AG09319 (cell line): ENCODE data around the gene HOXA4.

ENCODE experiments used
- DNase-seq: peaks from one replicate; pipeline ENCODE4 v3.0.0-alpha.2; 2010; ENCODE audit warnings: low read depth; ENCODE audit errors: extremely low read depth
- TF ChIP-seq, protein P1 (sequence below): IDR thresholded peaks from 2 replicates; pipeline ENCODE4 v1.5.1; 2011; ENCODE audit warnings: low read depth, mild to moderate bottlenecking, inconsistent platforms, low read length, moderate library complexity

Gene HOXA4

GRCh38 chr7:27103489-27104226 lies 26.9 kb downstream of the HOXA4 start:
- TF ChIP-seq, protein P1, sequence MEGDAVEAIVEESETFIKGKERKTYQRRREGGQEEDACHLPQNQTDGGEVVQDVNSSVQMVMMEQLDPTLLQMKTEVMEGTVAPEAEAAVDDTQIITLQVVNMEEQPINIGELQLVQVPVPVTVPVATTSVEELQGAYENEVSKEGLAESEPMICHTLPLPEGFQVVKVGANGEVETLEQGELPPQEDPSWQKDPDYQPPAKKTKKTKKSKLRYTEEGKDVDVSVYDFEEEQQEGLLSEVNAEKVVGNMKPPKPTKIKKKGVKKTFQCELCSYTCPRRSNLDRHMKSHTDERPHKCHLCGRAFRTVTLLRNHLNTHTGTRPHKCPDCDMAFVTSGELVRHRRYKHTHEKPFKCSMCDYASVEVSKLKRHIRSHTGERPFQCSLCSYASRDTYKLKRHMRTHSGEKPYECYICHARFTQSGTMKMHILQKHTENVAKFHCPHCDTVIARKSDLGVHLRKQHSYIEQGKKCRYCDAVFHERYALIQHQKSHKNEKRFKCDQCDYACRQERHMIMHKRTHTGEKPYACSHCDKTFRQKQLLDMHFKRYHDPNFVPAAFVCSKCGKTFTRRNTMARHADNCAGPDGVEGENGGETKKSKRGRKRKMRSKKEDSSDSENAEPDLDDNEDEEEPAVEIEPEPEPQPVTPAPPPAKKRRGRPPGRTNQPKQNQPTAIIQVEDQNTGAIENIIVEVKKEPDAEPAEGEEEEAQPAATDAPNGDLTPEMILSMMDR, result no peak
- DNase-seq, result no peak

GRCh38 chr7:27102581-27103442 lies 27.7 kb downstream of the HOXA4 start, which contains the start of gene HOXA2:
HOXA2 (minus strand) TSS chr7:27102683; CDS start chr7:27102500, 183 bp downstream.
- no peak for DNase-seq
- TF ChIP-seq, protein P1, result no peak

- TF ChIP-seq, protein P1, result no peak
- DNase-seq, result no peak
Observed at GRCh38 chr7:27101957-27102580, 28.5 kb downstream of the HOXA4 start.

- no peak for DNase-seq
- TF ChIP-seq, protein P1, result no peak
Observed at GRCh38 chr7:27101171-27101956, 29.2 kb downstream of the HOXA4 start.

DNA sequence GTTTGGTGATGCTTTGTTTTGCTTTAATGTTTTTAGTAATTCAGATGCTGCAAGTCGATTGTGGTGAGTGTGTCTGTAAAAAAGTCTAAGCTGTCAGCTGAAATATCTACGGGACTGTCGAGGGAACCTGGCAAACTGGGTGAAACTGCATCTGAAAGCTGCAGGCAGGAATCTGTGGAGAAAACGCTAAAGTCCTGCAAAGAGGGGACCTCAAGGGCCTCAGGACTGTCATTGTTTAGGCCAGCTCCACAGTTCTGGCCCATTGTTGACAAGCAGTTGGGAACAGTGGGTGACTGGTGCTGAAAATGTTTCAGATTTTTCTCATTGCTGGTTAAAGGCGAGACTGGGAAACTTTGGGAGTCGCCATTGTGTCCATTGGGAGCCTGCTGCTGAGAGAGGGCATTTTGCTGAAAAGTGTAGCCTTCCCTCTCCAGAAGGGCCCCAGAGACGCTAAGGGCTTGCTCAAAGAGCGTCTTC lies 29.8 kb downstream of the HOXA4 start:
- TF ChIP-seq, protein P1, result no peak
- DNase-seq, result no peak

- TF ChIP-seq, protein P1, result no peak
- DNase-seq, result no peak
Observed at GRCh38 chr7:27099453-27100370, 30.8 kb downstream of the HOXA4 start.
